Endothelial cell of umbilical vein (primary cell): ENCODE measurements around the gene ADSS1. TPM values are rescaled to one million over a fixed set of nuclear protein-coding genes. Genes with fewer than 3 reads are reported as not detected.

Experiments
- BruUV-seq: library from RNA; stranded (reverse); fragments of 400-500 nt; replicated peaks from 2 replicates; lab custom pipeline; 2021; lab: Mats Ljungman, UMichigan
- CTCF ChIA-PET: fragments of 300-600, 350-600 bp; sonication (Branson Sonifier 250); formaldehyde crosslinking; loops from one replicate; lab custom pipeline; 2021; ENCODE audit warnings: antibody characterized with exemption, inconsistent platforms; lab: Charles Lee
- POLR2A ChIA-PET: fragments of 300-600, 350-600 bp; sonication (Branson Sonifier 250); formaldehyde crosslinking; loops from one replicate; lab custom pipeline; 2021; ENCODE audit warnings: antibody characterized with exemption, inconsistent platforms; lab: Charles Lee
- DNase-seq: peaks from one replicate; pipeline ENCODE4 v3.0.0-alpha.2; 2011; ENCODE audit warnings: low read depth, low spot score
- FAIRE-seq: peaks from 2 replicates; lab custom pipeline; 2011; peaks lifted over from hg19 to GRCh38; lab: Jason Lieb, UNC
- H2AFZ ChIP-seq: 2 replicates; pipeline ENCODE4 v1.6.0; 2012; ENCODE audit warnings: low read depth, low read length, control low read depth, inconsistent platforms
- H3K27ac ChIP-seq: 2 replicates; pipeline ENCODE4 v1.5.1; 2011; ENCODE audit warnings: low read depth, mild to moderate bottlenecking, control low read depth, low read length, moderate library complexity; ENCODE audit not compliant: insufficient read depth
- H3K27me3 ChIP-seq, 2 experiments: 2 replicates each; pipeline versions ENCODE4 v1.6.0 to v1.6.1; 2011; ENCODE audit warnings: low read length in 2 of 2, mixed read lengths in 1 of 2; ENCODE audit not compliant: control insufficient read depth in 2 of 2, insufficient read depth in 2 of 2
- H3K36me3 ChIP-seq, 2 experiments: 2 replicates in 1 of 2; 3 replicates in 1 of 2; pipeline ENCODE4 v1.5.1; 2011; ENCODE audit warnings: low read length in 2 of 2, mild to moderate bottlenecking in 1 of 2, moderate library complexity in 1 of 2; ENCODE audit not compliant: control insufficient read depth in 2 of 2, insufficient read depth in 2 of 2; ENCODE audit errors: extremely low read depth in 1 of 2
- H3K4me1 ChIP-seq: 3 replicates; pipeline ENCODE4 v1.5.1; 2011; ENCODE audit warnings: mild to moderate bottlenecking, low read length; ENCODE audit not compliant: control insufficient read depth, insufficient read depth; ENCODE audit errors: extremely low read depth
- H3K4me2 ChIP-seq: 2 replicates; pipeline ENCODE4 v1.6.1; 2011; ENCODE audit warnings: low read length, control low read depth, mixed read lengths; ENCODE audit not compliant: insufficient read depth
- H3K4me3 ChIP-seq, 3 experiments: fragments of 200-600 bp in 1 of 3; sonication (generic), shearing (Covaris generic) in 1 of 3; replicated peaks in 1 of 3; 2 replicates each; pipeline ENCODE4 v1.5.1; 2011 to 2016; ENCODE audit warnings: control low read depth in 3 of 3, low read length in 3 of 3, mild to moderate bottlenecking in 2 of 3, inconsistent platforms in 1 of 3, low read depth in 1 of 3, moderate library complexity in 1 of 3; ENCODE audit not compliant: insufficient read depth in 1 of 3
- H3K79me2 ChIP-seq: 2 replicates; pipeline ENCODE4 v1.6.0; 2012; ENCODE audit warnings: low read length, inconsistent platforms; ENCODE audit not compliant: control insufficient read depth, insufficient read depth
- H3K9ac ChIP-seq: replicated peaks from 2 replicates; pipeline ENCODE3; 2011; ENCODE audit warnings: low read length, control low read depth; ENCODE audit not compliant: insufficient read depth; ENCODE audit errors: extremely low read depth
- H3K9me1 ChIP-seq: replicated peaks from 3 replicates; pipeline ENCODE4 v1.6.0; 2011; ENCODE audit warnings: mild to moderate bottlenecking, low read length; ENCODE audit not compliant: control insufficient read depth, insufficient read depth; ENCODE audit errors: extremely low read depth
- H3K9me3 ChIP-seq: replicated peaks from 2 replicates; pipeline ENCODE4 v1.5.1; 2012; ENCODE audit warnings: low read length, inconsistent platforms; ENCODE audit not compliant: control insufficient read depth, insufficient read depth
- H4K20me1 ChIP-seq: replicated peaks from 2 replicates; pipeline ENCODE3; 2011; ENCODE audit warnings: mild to moderate bottlenecking, low read length; ENCODE audit not compliant: control insufficient read depth, insufficient read depth; ENCODE audit errors: extremely low read depth
- CTCF ChIP-seq, 2 donors: IDR thresholded peaks; 1 replicate in 1 of 2; 2 replicates in 1 of 2; pipeline ENCODE4 v1.5.1; 2011; ENCODE audit warnings: low read length in 2 of 2, mild to moderate bottlenecking in 2 of 2, moderate library complexity in 2 of 2, control low read depth in 1 of 2, inconsistent platforms in 1 of 2, low read depth in 1 of 2; ENCODE audit not compliant: insufficient read depth in 1 of 2; ENCODE audit errors: extremely low read depth in 1 of 2
- EZH2 ChIP-seq: IDR thresholded peaks from 2 replicates; pipeline ENCODE4 v1.6.1; 2012; ENCODE audit warnings: borderline replicate concordance, low read depth, mild to moderate bottlenecking, moderate library complexity, low read length, inconsistent platforms; ENCODE audit not compliant: severe bottlenecking
- FOS ChIP-seq: IDR thresholded peaks from 2 replicates; pipeline ENCODE4 v1.6.1; 2011; ENCODE audit warnings: mild to moderate bottlenecking, low read length, moderate library complexity, borderline replicate concordance; ENCODE audit not compliant: insufficient read depth
- GATA2 ChIP-seq: IDR thresholded peaks from 2 replicates; pipeline ENCODE4 v1.7.0; 2011; ENCODE audit warnings: low read depth, mild to moderate bottlenecking, moderate library complexity, mixed read lengths, low read length; ENCODE audit not compliant: insufficient read length, insufficient read depth
- JUN ChIP-seq: IDR thresholded peaks from 2 replicates; pipeline ENCODE4 v1.6.1; 2011; ENCODE audit warnings: borderline replicate concordance, low read depth; ENCODE audit not compliant: insufficient read length, insufficient read depth
- MAX ChIP-seq: IDR thresholded peaks from 2 replicates; pipeline ENCODE4 v1.6.1; 2011; ENCODE audit not compliant: insufficient read depth, insufficient read length
- MYC ChIP-seq: IDR thresholded peaks from one replicate; pipeline ENCODE4 v1.6.1; 2011; ENCODE audit warnings: mild to moderate bottlenecking, low read depth, low read length
- POLR2A ChIP-seq: IDR thresholded peaks from 2 replicates; pipeline ENCODE4 v1.6.1; 2012; ENCODE audit warnings: low read depth, mild to moderate bottlenecking, control low read depth, low read length
- POLR2AphosphoS5 ChIP-seq: IDR thresholded peaks from 2 replicates; pipeline ENCODE4 v1.6.1; 2012; ENCODE audit warnings: low read depth, mild to moderate bottlenecking, control low read depth, low read length, moderate library complexity; ENCODE audit not compliant: insufficient read depth
- dilution Hi-C: fragments of 300-500 bp; cut with MboI; formaldehyde crosslinking; loops from one replicate; pipeline ENCODE4 v1.15.0; 2019; ENCODE audit warnings: low sequenced_read_pairs; ENCODE audit not compliant: extremely low pct_ligation_motif_present
- intact Hi-C: fragments of 100-400 bp; cut with micrococcal nuclease; formaldehyde crosslinking; loops from one replicate; pipeline ENCODE4 v1.10.0; 2022
- polyA plus RNA-seq, 4 experiments: library from polyadenylated mRNA; depleted of rRNA in 3 of 4; stranded (reverse) in 3 of 4; unstranded in 1 of 4; fragments of >200 nt; gene quantifications; 2 replicates each; pipeline versions ENCODE4 v1.2.1 to v1.2.3, GENCODE V29; 2011 to 2012; ENCODE audit warnings: missing spikeins in 1 of 4
- total RNA-seq: library from RNA; stranded (reverse); gene quantifications from 2 replicates; pipeline ENCODE4 v1.2.3, GENCODE V29; 2021

Gene ADSS1
- total and polyA plus RNA-seq, 2 donors (not counting 3 experiments of a cell fraction or from before 2014, with no cell fraction given): 1.9 TPM

GRCh38 chr14:104735830-104736642, 12.0 kb downstream of the ADSS1 start:
- Histone ChIP-seq H4K20me1 (no peaks in the 10 kb centered on the region), H3K36me3 (no peaks in the 10 kb centered on the region), H3K4me2 (peak overlapping the region; percentile 40), H2AFZ (peak overlapping the region; percentile 93), H3K9ac (peak overlapping the region; percentile 48), H3K4me3 (no peak overlapping the region), H3K4me1 (peaks cover 19% of the 10 kb centered on the region), H3K27me3 (no peaks in the 10 kb centered on the region), H3K79me2 (no peaks in the 10 kb centered on the region), H3K9me1 (no peaks in the 10 kb centered on the region), H3K9me3 (no peaks in the 10 kb centered on the region), H3K27ac (peak overlapping the region; percentile 64)
- ChIA-PET POLR2A (interaction anchor here (1.9 kb wide), 1 partner anchor 17 kb away, joined by 6 read pairs; the partner anchor contains the start of gene SIVA1), CTCF (interaction anchor here (1.0 to 4.1 kb wide), 7 partner anchors 10 to 35 kb away, joined by 3 to 11 read pairs (median 6); partner anchors contain the start of gene SIVA1)
- TF ChIP-seq POLR2A: peak; percentile 56
- peak; percentile 30 for TF ChIP-seq FOS
- TF ChIP-seq MAX: peak; percentile 65
- no peak for TF ChIP-seq JUN
- no peak for TF ChIP-seq CTCF (IDR thresholded peaks at IDR 0.05; ENCODE audit: extremely low read depth in 1 of 2, insufficient read depth in 1 of 2, low read depth in 1 of 2, low read length in 2 of 2)
- peak; percentile 93 for TF ChIP-seq POLR2AphosphoS5
- no peak for TF ChIP-seq EZH2
- TF ChIP-seq MYC: no peak
- no peak for TF ChIP-seq GATA2
- no TSS peak for BruUV-seq
- peak; percentile 87 for DNase-seq
- intact Hi-C loops: loop anchor here (1.0 kb wide), 1 partner anchor 16 kb away; no protein-coding TSS in a partner anchor
- FAIRE-seq: peak; percentile 92
- dilution Hi-C loops: no loop called here
